Left cardiac atrium (tissue), 4 donors: ENCODE results near the gene TMED6. TPM values are rescaled to one million over a fixed set of nuclear protein-coding genes. Genes with fewer than 3 reads are reported as not detected.
A peak's percentile ranks its signal among the peaks of the same experiment; 100 is the strongest.

ENCODE experiments used
- ATAC-seq, 2 donors: fragments of 200-7000 bp; cut with Tn5 transposase; one replicate each; pipeline ENCODE4 v1.9.1; 2020; ENCODE audit warnings: mild to moderate bottlenecking in 2 of 2, moderate library complexity in 2 of 2
- DNase-seq: peaks from one replicate; pipeline ENCODE4 v3.0.0-alpha.2; 2020
- intact Hi-C, 2 donors: fragments of 100-400 bp; cut with DNase I; formaldehyde crosslinking; loops; one replicate each; pipeline versions ENCODE4 v1.14.1 to v1.15.1; 2022 to 2023
- long read RNA-seq: library from polyadenylated mRNA; unstranded; transcript quantifications from one replicate; pipeline ENCODE4 v2.0.0, GENCODE V29; 2021
- total RNA-seq, 2 donors: library from RNA; stranded (reverse); fragmentation: NEBNext Ultra II Directional; extraction: Animal tissue kit (Norgen Biotek cat#: 25700); gene quantifications; one replicate each; pipeline ENCODE4 v1.2.1, GENCODE V29; 2021
- donor health status: DM: no; HTN: yes; CAD: no.
- donor health status: DM: no; HTN: yes; CAD: no; lungs with severe emphysema.
- donor health status: DM: yes; HTN: yes; CAD: no.
- donor health status: Dilated cardiomyopathy.

The TMED6 gene
- under 1 TPM in 1 of 2 donors, not detected in 1; 0.37 TPM for total RNA-seq
- long read RNA-seq: 0 reads

DNA sequence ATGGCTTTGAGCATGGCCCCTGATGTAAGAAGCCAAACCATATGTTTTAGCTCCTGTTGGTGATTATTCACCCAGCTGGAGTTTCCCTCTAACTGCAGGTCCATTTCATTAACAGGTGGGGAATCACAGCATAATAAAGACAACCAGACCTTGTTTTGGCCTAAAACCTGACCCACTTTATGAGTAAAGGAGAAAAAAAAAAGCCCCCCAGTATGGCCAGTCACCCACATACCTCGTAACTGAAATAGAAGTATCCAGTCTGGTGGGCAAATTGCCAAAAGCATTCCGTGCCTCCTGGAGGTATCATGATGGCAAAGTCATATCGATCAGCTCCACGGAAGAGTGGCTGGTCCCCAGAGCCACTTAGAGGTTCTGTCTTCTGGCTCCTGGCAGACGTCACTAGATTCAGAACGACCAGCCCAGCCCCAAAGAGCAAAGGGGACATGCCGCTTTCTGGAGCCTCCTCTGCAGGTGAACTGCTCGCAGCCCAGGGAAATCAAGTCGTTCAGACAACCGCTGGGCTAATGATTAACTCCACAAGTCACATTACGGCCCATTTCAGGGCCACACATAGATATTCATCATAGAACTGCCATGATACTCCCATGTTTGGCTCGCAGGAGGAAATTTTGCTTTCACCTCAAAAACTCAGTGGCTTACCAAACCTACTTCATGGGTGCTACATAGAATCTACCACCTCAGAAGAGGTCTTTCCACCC is at the start of gene TMED6:
Gene TMED6 (minus strand): TSS at position 478 of the 719 bp plus-strand sequence. CDS start 33 bp downstream, at position 445.
- no peak for ATAC-seq
- intact Hi-C loops: no loop called here
- no peak for DNase-seq

DNA sequence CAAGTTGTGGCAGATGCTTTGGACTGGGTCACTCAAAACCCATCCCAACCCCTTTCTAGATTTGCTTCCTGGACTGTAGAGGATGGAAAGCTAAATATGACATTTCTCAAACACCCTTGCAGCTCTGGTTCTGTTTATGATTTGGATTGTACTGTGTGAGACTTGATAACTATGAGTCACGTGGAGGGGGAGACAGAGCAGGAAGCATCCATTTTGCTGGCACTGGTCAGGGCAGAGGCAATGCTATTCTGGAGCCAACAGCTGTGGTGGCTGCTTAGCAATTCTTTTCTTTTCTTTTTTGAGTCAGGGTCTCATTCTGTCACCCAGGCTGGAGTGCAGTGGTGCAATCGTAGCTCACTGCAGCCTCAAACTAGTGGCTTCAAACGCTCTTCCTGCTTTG is 47.8 kb upstream of the TMED6 start:
- ATAC-seq (peak in 1 of 2 donors; percentile 19), DNase-seq (no peak)
- intact Hi-C loops: loop anchor here in 1 of 2 donors (5.0 to 10.0 kb wide), 4 partner anchors 85 to 353 kb away; partner anchors contain the start of genes NFAT5 and NOB1

DNA sequence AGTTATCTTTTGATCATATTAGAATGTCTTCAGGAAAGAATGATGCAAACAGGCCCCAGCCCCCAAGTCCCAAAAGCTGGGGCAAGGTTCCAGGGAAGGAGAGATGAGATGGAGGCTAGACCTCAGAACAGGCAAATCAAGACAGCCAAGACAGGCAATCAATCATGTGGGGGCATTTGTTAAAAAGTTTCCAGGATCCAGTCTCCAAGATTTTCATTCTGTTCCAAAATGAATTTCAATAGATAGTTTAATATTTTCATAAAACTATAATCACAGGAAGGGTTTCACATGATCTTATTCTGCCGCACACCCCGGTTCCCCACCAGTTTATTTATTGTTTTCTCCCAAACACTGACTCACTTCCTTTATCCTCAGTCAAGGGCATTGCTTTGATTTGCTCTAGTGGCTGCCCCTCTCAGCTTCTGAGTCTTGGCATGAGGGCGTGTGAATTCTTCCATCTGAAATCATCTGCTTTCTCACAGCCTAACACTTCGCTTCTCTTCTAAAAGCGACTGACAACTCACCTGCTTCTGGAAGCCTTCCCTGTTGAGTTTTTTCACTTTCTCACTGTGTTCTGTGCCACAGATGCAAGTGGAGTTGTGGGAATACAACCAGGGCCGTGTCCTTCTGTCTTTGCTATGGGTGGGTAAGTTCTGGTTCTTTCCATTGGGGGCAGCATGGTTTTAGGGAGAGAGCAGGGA is 46.4 kb upstream of the TMED6 start:
- ATAC-seq (peak; percentile 82 to 89), DNase-seq (peak; percentile 35)

DNA sequence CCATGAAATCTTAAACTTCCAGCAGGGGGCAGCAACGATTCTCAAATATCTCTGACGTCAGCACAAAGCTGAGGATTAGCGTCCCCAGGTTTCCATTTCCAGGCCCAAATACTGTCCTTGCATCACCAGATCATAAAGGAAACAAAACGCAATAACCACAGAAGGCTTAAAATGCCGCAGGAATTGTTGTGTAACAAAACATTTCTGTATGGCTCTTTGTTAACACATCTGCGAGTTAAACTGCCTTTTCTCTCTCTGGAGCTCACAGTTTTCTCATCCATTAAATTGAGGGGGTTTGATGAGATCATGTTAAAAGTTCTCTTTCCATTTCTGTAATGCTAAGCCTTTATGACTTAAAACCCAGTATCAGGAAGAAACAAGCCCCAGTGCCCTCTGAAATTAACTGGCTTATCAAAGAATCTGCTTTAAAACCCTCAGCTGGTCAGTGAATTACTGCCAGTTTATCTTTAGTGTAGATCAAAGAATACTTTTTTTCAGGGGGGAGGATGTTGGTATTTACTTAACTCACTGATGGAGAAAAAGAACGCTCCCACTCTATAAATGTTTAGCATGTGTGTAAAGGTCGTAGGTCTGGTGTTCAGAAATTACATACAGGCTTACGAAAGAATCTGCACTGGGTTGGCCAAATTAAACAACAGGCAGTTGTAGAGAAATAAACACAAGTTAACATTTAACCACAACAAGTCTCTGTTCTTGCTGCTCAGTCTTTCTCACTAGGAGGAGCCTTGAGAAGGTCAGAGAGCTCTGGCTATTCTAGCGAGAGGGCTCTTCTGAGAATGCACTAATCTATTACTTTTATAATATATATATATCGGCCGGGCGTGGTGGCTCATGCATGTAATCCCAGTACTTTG is 44.8 kb upstream of the TMED6 start:
- DNase-seq: peak; percentile 62
- intact Hi-C loops: loop anchor here in 1 of 2 donors (5.0 to 10.0 kb wide), 4 partner anchors 88 to 356 kb away; partner anchors contain the start of genes NFAT5 and NOB1

More for the DNA sequence above, 46.4 kb upstream of the TMED6 start:
- intact Hi-C loops: loop anchor here in 1 of 2 donors (5.0 to 10.0 kb wide), 4 partner anchors 87 to 354 kb away; partner anchors contain the start of genes NFAT5 and NOB1

DNA sequence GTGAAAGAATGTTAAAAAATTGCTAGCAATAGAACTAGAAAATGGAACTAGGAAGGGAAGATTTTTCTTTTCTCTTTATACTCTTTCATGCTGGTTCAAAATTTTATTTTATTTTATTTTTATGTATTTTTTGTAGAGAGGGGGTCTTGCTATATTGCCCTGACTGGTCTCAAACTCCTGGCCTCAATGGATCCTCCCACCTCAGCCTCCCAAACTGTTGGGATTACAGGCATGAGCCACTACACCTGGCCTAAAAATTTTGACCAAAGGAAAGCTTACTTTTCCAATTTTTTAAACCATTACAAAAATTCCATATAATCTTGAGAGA is 44.2 kb upstream of the TMED6 start:
- intact Hi-C loops: loop anchor here in 1 of 2 donors (5.0 to 10.0 kb wide), 4 partner anchors 89 to 356 kb away; partner anchors contain the start of genes NFAT5 and NOB1
- ATAC-seq (no peak), DNase-seq (no peak)

More for the DNA sequence above, 44.8 kb upstream of the TMED6 start:
- ATAC-seq: peak; percentile 45 to 53

DNA sequence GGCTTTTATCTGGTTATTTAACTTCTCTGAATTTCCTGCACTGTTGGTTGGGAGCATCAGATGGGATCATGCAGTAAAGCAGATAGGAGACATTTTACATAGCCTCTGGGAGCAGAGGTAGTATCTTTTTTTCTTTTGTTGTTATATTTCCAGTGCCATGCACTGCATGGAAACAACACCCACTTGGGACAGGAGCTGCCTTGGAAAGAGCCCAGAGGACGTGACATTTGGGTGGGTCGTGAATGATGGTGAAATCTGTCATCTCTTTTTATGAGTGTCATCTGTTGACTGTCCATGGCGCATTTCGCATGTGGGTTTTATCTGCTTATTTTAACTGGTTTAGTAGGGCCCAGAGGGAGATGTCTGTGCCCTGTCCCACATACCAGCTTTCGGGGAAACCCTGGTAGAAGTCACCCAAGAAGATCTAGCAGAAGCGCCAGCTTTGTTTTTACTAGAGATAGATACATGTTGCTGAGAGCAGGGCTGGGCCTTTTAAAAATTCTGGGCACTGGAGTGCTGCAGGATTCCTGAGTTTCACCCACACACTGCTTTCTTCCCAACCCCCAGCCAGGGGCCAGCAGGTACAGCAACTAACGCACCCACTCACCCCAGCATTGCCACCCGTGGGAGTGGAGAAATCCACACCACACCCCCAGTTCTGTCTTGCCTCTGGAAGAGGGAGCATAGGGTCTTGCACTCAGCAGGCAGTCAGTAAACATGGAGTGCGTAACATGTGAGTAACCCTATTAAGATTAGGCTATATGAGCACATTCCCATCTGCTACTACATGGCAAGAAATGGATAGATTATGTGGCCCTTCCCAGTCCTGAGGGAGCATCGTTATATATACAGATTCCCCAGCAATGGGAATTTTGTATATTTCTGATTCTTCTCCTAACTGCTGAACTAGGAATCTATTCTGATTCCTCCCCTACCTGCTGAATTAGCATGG is 42.6 kb upstream of the TMED6 start:
- intact Hi-C loops: loop anchor here in 1 of 2 donors (10.0 kb wide), 2 partner anchors 91 to 261 kb away; no protein-coding TSS in a partner anchor
- no peak for DNase-seq
- peak; percentile 27 to 71 for ATAC-seq

DNA sequence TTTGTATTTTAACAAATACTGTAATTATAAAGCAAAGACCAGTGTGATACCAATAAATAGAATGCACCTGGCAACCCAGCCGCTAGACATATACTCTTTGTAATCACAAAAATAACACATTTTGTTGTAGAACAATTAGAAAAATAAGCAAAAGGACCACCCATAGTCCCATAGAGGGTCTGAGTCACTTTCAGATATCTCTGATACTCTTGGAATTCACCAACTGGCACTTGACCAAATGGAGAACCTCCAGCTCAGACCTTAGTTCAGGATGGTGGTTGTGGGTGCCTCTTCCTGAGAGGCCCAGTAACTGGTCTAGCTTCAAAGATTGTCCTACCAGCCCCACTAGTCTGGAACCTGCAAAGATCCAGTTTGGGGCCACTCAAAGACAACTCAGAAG is 35.0 kb upstream of the TMED6 start:
- ATAC-seq (no peak), DNase-seq (no peak)
- intact Hi-C loops: no loop called here

DNA sequence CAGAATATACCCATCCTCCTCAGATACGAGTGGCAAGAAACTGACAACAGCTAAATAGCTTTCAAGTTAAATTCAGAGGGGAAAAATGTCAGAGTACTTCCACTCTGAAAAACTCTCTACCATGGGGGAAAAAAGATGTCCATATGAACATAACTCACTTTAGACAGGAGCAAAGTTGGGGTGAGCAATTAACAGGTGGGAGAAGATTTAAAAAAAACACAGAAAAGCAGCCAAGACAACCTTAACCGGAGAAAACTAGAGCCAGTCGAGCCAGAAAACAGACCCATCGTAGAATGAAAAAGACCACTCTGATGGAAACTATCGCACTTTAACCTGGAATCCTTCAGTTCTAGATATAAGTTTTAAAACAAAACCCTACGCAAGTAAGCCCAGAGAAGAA is 33.4 kb upstream of the TMED6 start:
- intact Hi-C loops: loop anchor here in 1 of 2 donors (5.0 kb wide), 1 partner anchor 43 kb away; no protein-coding TSS in a partner anchor
- ATAC-seq: no peak

DNA sequence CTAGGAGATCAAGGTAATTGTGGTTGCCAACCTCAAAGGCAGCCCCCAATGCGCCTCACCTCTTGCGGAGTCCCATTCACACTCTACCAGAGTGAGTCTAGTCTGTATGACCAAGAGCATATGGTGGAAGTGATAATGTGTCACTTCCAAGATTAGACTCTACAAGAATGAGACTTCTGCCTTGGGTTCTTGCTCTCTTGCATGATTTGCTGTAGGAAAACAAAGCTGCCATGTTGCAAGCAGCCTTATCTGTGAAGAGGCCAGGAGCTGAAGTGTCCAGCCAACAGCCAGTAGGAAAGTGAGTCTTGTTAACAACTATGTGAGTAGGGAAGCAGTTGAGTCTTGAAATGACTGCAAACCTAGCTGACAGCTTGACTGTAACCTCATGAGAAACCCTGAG is 30.8 kb upstream of the TMED6 start:
- DNase-seq: no peak
- no peak for ATAC-seq
- intact Hi-C loops: loop anchor here in 1 of 2 donors (5.0 kb wide), 1 partner anchor 40 kb away; no protein-coding TSS in a partner anchor

More for the DNA sequence above, 33.4 kb upstream of the TMED6 start:
- DNase-seq: no peak

DNA sequence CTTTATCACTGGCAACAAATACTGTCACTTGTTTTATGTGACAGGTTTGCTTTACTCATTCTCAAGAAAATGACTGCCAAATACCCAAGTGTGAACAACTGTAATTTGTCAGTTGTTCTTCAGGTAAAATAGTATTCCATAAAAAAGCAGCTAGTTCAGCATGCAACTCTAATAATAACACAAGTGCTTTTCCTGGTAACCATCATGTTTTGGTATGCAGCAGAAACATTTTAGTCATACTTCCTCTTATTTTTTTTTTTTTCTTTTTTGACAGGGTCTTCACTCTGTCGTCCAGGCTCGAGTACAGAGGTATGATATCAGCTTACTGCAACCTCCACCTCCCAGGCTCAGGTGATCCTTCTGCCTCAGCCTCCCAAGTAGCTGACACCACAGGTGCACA is 29.6 kb upstream of the TMED6 start:
- DNase-seq: no peak
- ATAC-seq: no peak
- intact Hi-C loops: loop anchor here in 1 of 2 donors (5.0 kb wide), 1 partner anchor 39 kb away; no protein-coding TSS in a partner anchor

DNA sequence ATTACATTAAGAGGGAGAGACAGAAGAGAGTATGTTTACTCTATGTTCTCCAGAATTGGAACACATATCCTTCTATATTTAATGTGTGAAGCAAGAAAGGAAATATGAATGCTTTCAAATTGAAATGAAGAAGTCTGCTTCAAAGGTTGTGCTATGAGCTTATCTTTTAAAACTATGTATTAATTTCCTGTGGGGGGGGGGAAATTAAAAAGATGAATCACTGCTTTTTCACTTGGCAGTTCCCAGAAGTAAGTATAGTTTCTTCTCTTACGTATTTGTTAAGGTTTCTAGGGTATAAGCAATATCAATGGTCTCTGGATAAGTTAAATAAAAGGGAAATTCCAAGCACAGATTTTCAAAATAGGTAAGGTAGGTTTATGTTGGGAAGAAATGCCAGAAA is 27.2 kb upstream of the TMED6 start:
- intact Hi-C loops: no loop called here
- ATAC-seq (no peak), DNase-seq (no peak)

DNA sequence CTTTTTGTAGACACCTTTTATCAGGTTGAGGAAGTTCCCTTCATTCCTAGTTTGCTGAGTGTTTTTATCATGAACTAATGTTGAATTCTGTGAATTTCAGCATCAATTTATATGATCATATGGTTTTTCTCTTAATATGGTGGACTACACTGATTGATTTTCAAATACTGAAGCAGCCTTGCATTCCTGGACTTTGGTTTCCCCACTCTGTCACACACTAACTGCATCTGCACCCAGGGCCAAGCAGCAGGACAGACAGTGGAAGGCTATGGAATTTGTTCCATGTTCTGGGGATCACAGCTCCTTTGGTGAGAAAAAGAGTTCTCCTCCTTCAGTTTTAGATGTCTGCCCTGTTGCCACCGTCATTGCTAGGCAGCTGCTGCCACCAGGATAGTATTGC is 26.4 kb upstream of the TMED6 start:
- intact Hi-C loops: no loop called here
- no peak for DNase-seq
- no peak for ATAC-seq

DNA sequence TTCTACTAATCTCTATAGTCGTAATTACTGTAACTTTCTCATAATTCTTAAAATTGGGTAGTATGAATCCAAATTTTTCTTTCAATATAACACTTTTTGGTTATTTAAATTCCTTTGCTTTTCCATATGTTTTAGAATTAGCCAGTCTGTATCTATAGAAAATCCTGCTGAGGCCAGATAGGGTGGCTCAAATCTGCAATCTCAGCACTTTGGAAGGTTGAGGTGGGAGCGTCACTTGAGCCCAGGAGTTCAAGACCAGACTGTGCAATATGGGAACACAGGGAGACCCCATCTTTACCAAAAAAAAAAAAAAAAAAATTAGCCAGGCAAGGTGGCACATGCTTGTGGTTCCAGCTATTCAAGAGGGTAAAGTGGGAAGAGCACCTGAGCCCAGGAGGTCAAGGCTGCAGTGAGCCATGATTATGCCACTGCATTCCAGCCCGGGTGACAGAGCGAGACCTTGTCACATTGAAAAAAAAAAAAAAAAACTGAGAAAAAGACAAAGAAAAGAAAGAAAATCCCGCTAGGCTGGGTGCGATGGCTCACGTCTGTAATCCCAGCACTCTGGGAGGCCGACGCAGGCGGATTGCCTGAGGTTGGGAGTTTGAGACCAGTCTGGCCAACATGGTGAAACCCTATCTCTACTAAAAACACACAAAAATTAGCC is 24.9 kb upstream of the TMED6 start:
- DNase-seq: no peak
- intact Hi-C loops: no loop called here

DNA sequence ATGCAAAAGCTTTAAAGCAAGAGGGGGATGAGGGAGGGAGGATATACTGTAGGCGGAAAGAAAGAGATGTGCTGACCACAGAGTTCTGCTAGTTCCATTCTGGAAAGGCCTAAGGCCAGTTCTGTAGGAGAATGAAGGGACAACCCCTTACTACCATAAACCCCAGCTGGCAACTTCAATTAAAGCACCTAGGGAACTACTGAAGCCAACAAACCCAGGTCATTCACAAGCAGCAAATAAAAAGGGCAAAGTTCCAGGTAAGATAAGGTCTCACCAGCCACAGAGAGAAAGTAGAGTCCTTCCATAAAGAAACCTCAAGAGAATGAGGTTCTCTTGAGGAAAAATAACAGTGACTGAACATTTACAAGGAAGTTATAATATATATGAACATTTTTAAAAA is 21.4 kb upstream of the TMED6 start:
- ATAC-seq (no peak), DNase-seq (no peak)
- intact Hi-C loops: no loop called here

More for the DNA sequence above, 24.9 kb upstream of the TMED6 start:
- ATAC-seq: no peak

DNA sequence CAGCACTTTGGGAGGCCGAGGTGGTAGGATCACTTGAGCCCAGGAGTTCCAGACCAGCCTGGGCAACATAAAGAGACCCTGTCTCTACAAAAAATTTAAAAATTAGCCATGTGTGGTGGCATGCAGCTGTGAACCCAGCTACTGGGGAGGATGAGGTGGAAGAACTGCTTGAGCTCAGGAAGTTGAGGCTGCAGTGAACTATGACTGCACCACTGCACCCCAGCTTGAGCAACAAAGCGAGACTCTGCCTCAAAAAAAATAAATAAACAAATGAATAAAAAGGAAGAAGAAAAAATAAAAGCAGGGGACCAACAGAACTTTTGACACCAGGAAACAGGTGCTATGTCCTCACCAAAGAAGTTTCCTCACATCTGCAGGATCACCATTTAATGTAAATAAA is 20.0 kb upstream of the TMED6 start:
- intact Hi-C loops: no loop called here
- no peak for ATAC-seq
- no peak for DNase-seq

DNA sequence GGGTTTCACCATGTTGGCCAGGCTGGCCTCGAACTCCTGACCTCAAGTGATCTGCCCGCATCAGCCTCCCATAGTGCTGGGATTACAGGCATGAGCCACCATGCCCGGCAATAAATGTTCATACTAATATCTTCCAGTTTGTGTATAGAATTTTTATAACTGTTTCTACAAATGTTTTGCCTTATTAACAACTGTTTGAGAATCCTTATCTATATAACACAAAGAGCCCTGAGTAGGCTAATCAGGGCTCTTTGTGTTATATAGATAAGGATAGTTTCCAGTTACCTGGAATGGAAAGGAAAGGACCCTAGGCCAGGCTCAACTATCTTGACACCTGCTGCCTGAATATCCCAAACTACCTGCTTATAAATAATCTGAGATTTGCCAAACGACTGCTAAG is 17.3 kb upstream of the TMED6 start:
- ATAC-seq: no peak
- no peak for DNase-seq
- intact Hi-C loops: no loop called here

DNA sequence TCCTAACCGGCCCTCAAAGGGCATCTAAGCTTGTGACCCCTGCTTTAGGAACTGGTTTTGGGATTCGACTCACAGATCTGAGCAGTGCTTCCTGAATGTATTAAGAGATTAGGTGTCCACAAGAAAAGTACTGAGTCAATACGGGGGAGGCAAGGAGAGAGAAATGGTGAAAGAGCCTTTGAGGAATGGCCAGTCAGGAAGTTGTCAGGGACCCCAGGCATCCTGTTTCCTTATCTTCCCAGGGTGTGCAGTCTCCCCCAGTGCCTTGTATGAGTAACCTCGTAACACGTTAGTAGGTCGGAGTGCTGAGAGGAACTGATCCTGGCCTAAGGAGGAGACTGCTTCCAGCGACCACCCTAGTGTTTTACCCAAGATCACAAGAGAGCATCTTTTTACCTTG is 16.4 kb upstream of the TMED6 start:
- intact Hi-C loops: no loop called here
- ATAC-seq (no peak), DNase-seq (no peak)
